Neutrophil (primary cell): Measurements from ENCODE around the gene NT5E.

Source experiments
- H3K27ac ChIP-seq: fragments of 200-600 bp; sonication (generic); 2 replicates; pipeline ENCODE4 v1.5.1; 2016; ENCODE audit warnings: mild to moderate bottlenecking, moderate library complexity
- H3K27me3 ChIP-seq: fragments of 200-600 bp; sonication (generic); 2 replicates; pipeline ENCODE4 v1.6.0; 2016; ENCODE audit warnings: mild to moderate bottlenecking
- H3K36me3 ChIP-seq: fragments of 200-600 bp; sonication (generic); 2 replicates; pipeline ENCODE4 v1.5.1; 2017
- H3K4me1 ChIP-seq, 2 experiments: fragments of 200-600 bp in 1 of 2; sonication (generic) in 1 of 2; 1 replicate in 1 of 2; 2 replicates in 1 of 2; pipeline versions ENCODE4 v1.5.1 to v1.6.1; 2013 to 2016; ENCODE audit warnings: low read depth in 1 of 2, low read length in 1 of 2, mild to moderate bottlenecking in 1 of 2, moderate library complexity in 1 of 2; ENCODE audit not compliant: control insufficient read depth in 1 of 2, insufficient read depth in 1 of 2
- H3K4me3 ChIP-seq, 2 experiments: fragments of 200-600 bp in 1 of 2; sonication (generic) in 1 of 2; 1 replicate in 1 of 2; 2 replicates in 1 of 2; pipeline ENCODE4 v1.5.1; 2013 to 2016; ENCODE audit warnings: low read depth in 1 of 2, low read length in 1 of 2, mild to moderate bottlenecking in 1 of 2, moderate library complexity in 1 of 2
- H3K9me3 ChIP-seq: fragments of 200-600 bp; sonication (generic); 2 replicates; pipeline ENCODE4 v1.5.1; 2016
- CTCF ChIP-seq: fragments of 200-600 bp; sonication (generic); IDR thresholded peaks from 2 replicates; pipeline ENCODE4 v1.5.1; 2016; ENCODE audit warnings: antibody characterized with exemption

The NT5E gene

DNA sequence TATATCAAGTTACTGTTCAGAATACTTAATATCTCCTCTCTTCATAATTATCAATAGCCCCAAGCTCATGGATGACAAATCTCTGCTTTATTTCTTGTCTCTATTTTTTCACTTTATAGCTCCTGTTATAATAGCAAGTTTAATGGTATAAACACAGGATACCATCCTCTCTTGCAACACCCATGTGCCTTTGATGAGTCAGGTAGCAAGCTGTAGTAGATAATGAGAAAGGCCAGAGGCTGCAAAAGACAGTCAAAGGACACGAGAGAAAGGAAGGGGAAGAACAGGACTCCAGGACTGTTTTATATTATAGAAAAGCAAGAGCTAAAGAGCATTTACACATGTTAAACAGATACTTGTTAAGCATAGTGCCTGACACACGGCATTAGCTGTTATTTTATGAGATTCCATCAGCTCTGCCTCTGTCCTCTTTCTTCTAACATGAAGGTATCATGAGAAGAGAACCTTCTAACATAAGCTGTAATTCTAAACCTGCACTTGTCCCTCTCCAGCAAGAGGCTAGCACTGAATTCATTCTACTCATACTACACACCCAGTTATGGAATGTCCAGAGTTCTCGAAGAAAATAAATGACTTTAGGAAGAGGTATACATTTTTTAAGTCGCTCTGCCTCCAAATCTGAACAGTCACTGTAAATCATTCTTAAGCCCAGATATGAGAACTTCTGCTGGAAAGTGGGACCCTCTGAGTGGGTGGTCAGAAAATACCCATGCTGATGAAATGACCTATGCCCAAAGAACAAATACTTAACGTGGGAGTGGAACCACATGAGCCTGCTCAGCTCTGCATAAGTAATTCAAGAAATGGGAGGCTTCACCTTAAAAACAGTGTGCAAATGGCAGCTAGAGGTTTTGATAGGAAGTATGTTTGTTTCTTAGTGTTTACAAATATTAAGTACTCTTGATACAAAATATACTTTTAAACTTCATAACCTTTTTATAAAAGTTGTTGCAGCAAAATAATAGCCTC, 45.0 kb downstream of the NT5E start:
- Histone ChIP-seq H3K4me3 (no peak overlapping the region), H3K4me1 (peaks cover 4 to 21% of the 10 kb centered on the region in 2 experiments), H3K27me3 (no peaks in the 10 kb centered on the region), H3K36me3 (no peaks in the 10 kb centered on the region), H3K27ac (no peak overlapping the region), H3K9me3 (no peaks in the 10 kb centered on the region)
- no peak for TF ChIP-seq CTCF

DNA sequence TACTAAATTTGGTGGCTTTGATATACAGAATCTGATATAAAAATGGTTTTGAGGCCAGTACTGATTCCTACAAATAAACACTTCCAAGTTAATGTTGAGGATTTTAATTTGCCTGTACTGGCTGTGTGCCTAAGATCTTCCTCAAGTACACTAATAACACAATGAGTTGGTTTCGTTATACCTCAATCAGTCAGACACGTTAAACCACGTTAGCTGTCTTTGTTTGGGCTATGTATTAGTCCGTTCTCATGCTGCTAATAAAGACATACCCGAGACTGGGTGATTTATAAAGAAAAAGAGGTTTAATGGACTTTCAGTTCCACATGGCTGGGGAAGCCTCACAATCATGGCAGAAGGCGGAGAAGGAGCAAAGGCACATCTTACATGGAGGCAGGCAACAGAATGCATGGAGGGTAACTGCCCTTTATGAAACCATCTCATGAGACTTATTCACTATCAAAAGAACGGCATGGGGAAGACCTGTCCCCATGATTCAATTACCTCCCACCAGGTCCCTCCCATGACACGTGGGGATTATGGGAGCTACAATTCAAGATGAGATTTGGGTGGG, 46.2 kb downstream of the NT5E start:
- Histone ChIP-seq H3K4me3 (no peak overlapping the region), H3K36me3 (peaks cover 2% of the 10 kb centered on the region), H3K27ac (no peak overlapping the region), H3K9me3 (no peaks in the 10 kb centered on the region), H3K27me3 (no peaks in the 10 kb centered on the region), H3K4me1 (peaks cover 4 to 21% of the 10 kb centered on the region in 2 experiments)
- no peak for TF ChIP-seq CTCF

GRCh38 chr6:85496856-85497255, 47.0 kb downstream of the NT5E start:
- TF ChIP-seq CTCF: no peak
- Histone ChIP-seq H3K27ac (no peak overlapping the region), H3K9me3 (no peaks in the 10 kb centered on the region), H3K27me3 (no peaks in the 10 kb centered on the region), H3K4me1 (peaks cover 4 to 21% of the 10 kb centered on the region in 2 experiments), H3K36me3 (peaks cover 8% of the 10 kb centered on the region), H3K4me3 (no peak overlapping the region)

DNA sequence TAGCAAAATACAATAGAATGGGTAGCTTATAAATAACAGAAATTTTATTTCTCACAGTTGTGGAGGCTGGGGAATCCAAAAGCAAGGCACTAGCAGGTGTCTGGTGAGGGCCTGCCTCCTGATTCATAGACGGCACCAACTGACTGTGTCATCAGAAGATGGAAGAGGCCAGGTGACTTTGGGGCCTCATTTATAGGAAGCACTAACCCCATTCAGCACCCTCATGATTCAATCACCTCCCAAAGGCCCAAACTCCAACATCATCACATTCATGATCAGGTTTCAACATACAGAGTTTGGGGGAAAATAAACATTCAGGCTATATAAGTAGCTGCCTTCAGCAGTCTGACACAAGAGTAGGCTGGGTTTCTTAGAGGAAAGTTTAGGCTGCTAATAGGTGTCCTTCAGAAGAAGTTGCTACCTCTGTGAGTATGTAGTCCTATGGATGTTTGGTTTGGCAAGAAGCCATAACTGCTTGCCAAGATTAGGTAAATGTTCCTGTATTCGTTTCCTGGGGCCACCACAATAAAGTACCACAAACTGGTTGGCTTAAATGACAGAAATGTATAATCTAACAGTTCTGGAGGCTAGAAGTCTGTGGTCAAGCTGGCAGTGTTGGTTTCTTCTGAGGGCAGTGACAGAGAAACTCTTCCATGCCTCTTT, 48.8 kb downstream of the NT5E start:
- H3K9me3 ChIP-seq: no peaks in the 10 kb centered on the region
- H3K4me1 ChIP-seq: peaks cover 4 to 11% of the 10 kb centered on the region in 2 experiments
- peaks cover 27% of the 10 kb centered on the region for H3K36me3 ChIP-seq
- H3K27ac ChIP-seq: no peak overlapping the region
- no peak overlapping the region for H3K4me3 ChIP-seq
- no peak for TF ChIP-seq CTCF
- no peaks in the 10 kb centered on the region for H3K27me3 ChIP-seq

DNA sequence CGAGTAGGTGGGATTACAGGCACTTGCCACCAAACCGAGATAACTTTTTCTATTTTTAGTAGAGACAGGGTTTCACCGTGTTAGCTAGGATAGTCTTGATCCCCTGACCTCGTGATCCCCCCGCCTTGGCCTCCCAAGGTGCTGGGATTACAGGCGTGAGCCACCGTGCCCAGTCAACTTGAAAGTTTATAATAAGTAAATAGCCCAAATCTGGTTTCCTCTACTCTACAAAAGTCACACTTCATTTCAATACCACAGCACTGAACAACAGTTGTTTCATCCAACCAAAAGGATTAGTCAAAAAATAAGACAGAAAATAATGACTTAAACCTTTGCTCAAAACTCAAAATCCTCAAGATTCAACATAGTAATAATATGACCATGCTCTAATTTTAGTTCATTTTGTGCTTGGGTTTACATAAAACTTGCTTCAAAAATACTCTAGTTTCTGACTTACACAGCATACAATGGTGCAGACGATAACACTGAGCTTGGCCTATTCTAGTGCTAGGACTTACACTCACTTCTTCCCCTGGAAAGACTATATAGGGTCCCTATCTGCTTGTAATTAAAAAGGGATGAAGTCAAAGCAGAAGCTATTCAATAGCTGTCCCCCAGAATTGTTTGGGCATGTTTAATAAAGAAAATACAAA, 56.7 kb downstream of the NT5E start:
- H3K36me3 ChIP-seq: peaks cover 85% of the 10 kb centered on the region
- no peak overlapping the region for H3K27ac ChIP-seq
- no peaks in the 10 kb centered on the region for H3K4me1 ChIP-seq
- H3K27me3 ChIP-seq: no peaks in the 10 kb centered on the region
- no peak overlapping the region for H3K4me3 ChIP-seq
- TF ChIP-seq CTCF: no peak
- no peaks in the 10 kb centered on the region for H3K9me3 ChIP-seq
